GM18517 (cell line): Measurements from ENCODE around the gene BRIX1.
A peak's percentile ranks its signal among the peaks of the same experiment; 100 is the strongest.

Source experiments
- ATAC-seq: cut with Tn5 transposase; IDR thresholded peaks from one replicate; pipeline ENCODE4 v1.9.1; 2021; ENCODE audit warnings: mild to moderate bottlenecking, moderate library complexity; ENCODE audit not compliant: unreplicated experiment

Gene BRIX1

GRCh38 chr5:34915139-34915855 is at the start of gene BRIX1, which contains the start of gene RAD1:
TSS of gene BRIX1 (plus strand) at chr5:34915711. CDS start at chr5:34915739, 28 bp downstream.
TSS of gene RAD1 (minus strand) at chr5:34915504. CDS start at chr5:34914892, 612 bp downstream.
- ATAC-seq = peak; percentile 95

GRCh38 chr5:34866989-34867471 is 48.5 kb upstream of the BRIX1 start:
- ATAC-seq = no peak

GRCh38 chr5:34867660-34868059 is 47.9 kb upstream of the BRIX1 start:
- no peak for ATAC-seq

- no peak for ATAC-seq
These were observed 46.7 kb upstream of the BRIX1 start for GRCh38 chr5:34868791-34869190.

- no peak for ATAC-seq
These were observed 46.3 kb upstream of the BRIX1 start for GRCh38 chr5:34869256-34869655.

GRCh38 chr5:34870382-34870781 is 45.1 kb upstream of the BRIX1 start:
- no peak for ATAC-seq

GRCh38 chr5:34876275-34876674 is 39.2 kb upstream of the BRIX1 start:
- ATAC-seq = no peak

- no peak for ATAC-seq
These were observed 34.3 kb upstream of the BRIX1 start for GRCh38 chr5:34881246-34881645.

GRCh38 chr5:34886392-34887119 is 29.0 kb upstream of the BRIX1 start:
- no peak for ATAC-seq

- ATAC-seq = no peak
These were observed 26.1 kb upstream of the BRIX1 start for GRCh38 chr5:34889394-34889793.

- ATAC-seq = no peak
These were observed 23.5 kb upstream of the BRIX1 start for GRCh38 chr5:34891981-34892380.

GRCh38 chr5:34892414-34892813 is 23.1 kb upstream of the BRIX1 start:
- no peak for ATAC-seq

- ATAC-seq = no peak
These were observed 20.8 kb upstream of the BRIX1 start for GRCh38 chr5:34894716-34895115.

GRCh38 chr5:34895641-34896419 is 19.7 kb upstream of the BRIX1 start:
- ATAC-seq = no peak

GRCh38 chr5:34897646-34898045 is 17.9 kb upstream of the BRIX1 start:
- no peak for ATAC-seq

GRCh38 chr5:34898258-34898895 is 17.1 kb upstream of the BRIX1 start:
- ATAC-seq = peak; percentile 79

- no peak for ATAC-seq
These were observed 16.4 kb upstream of the BRIX1 start for GRCh38 chr5:34899066-34899465.

GRCh38 chr5:34900652-34901051 is 14.9 kb upstream of the BRIX1 start:
- ATAC-seq = no peak

- ATAC-seq = no peak
These were observed 12.3 kb upstream of the BRIX1 start for GRCh38 chr5:34903260-34903659.

GRCh38 chr5:34905564-34905963 is 9.9 kb upstream of the BRIX1 start:
- ATAC-seq = no peak

- ATAC-seq = no peak
These were observed 2.4 kb upstream of the BRIX1 start for GRCh38 chr5:34913072-34913471.
